RPMI8226 (cell line): Measurements from ENCODE around the gene LPAR5.

Experiments used
- DNase-seq: peaks from one replicate; pipeline ENCODE4 v3.0.0-alpha.2; 2015

The LPAR5 gene

DNA sequence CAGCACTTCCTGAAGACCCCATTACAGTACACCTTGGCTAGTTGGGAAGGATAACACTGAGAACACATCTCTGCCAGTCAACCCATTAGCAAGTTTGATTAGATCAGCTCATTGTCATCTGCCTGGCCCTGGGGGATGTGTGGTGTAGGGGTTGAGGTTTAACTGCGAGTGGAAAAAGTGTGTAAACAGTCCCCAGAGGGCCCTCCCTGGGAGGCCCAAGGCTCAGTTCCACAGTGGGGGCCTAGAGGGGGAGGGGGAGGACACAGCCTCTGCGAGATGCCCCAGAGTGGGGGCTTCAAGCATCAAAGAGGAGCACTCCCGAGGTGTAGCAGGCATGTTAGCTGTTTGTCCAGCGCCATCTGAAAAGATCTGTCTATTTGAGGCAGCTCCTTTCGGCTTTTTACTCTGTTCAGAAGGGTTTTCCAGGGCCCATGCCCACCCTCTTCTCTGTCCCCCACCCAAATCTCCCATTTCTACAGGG lies 344 bp downstream of the LPAR5 start:
- DNase-seq, result no peak

GRCh38 chr12:6632026-6632983 lies 3.5 kb downstream of the LPAR5 start:
- DNase-seq, result no peak

- DNase-seq, result no peak
Observed at GRCh38 chr12:6631549-6631961, 4.2 kb downstream of the LPAR5 start.

DNA sequence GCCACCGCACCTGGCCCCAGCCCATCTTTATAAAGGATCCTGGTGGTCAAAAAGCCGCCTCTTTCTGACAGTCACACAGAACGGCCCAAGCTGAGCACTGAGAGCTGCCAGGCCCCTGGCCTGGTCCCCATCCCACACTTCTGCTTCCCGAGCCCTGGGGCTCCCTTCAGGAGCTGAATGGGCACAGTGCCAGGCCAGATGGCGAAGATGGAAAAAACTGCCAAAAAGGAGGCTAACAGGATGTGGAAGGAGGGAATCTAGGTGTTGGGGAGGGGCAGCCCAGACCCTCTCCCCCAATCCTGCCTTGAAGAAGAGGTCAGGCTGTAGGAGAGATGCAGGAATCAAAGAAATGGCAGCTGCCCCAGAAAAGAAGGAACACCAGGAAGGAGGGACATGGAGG lies 5.0 kb downstream of the LPAR5 start:
- no peak for DNase-seq

- no peak for DNase-seq
Observed at GRCh38 chr12:6627616-6628015, 8.1 kb downstream of the LPAR5 start.

GRCh38 chr12:6626654-6627283 lies 9.0 kb downstream of the LPAR5 start:
- DNase-seq, result no peak

DNA sequence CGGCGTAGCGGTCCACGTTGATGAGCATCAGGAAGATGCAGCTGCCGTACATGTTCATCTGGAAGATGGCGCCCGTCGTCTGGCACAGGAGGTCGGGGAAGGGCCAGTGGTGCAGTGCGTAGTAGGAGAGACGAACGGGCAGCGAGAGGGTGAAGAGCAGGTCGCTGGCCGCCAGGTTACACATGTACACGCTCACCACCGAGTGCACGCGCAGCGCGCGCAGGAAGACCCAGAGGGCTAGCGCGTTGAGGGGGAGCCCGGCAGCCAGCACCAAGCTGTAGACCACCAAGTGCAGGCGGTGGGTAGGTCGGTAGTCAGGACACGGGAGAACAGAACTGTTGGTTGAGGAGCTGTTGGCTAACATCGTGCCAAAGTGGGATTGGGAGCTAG lies 14.9 kb downstream of the LPAR5 start:
- no peak for DNase-seq

DNA sequence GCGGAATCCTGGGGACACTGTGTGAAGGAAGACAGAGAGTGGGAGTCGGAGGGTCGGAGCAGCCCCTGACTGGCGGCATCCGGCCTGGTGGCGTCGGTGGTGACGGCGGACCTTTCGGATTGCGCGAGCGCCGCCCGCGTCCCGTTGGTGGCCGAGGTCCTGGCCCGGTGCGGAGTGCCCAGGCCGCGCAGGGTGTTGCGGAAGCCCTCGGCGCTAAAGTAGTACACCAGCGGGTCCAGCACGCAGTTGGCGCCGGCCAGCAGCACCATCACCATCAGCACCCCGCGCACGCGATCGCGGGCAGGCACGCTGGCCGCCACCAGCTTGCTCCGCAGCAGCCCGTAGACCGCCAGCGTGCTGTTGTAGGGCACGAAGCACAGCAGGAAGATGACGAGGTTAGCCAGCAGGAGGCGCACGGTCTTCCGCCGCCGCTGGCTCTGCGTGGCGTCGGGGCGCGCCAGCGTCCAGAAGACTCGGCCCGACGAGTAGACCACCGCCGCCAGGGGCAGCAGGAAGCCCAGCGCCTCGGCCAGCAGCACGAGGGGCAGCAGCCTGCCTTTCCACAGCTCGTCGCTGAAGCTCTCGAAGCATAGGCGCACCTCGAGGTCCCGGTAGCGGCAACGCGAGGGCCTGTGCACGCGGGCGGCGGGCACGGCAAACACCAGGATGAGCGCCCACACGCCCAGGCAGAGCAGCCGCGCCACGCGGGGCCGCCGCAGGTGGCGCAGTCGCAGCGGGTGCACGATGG lies 15.4 kb downstream of the LPAR5 start:
- DNase-seq, result no peak

GRCh38 chr12:6618483-6619225 lies 17.1 kb downstream of the LPAR5 start:
- DNase-seq, result no peak

- DNase-seq, result no peak
Observed at GRCh38 chr12:6615802-6616201, 20.0 kb downstream of the LPAR5 start.

DNA sequence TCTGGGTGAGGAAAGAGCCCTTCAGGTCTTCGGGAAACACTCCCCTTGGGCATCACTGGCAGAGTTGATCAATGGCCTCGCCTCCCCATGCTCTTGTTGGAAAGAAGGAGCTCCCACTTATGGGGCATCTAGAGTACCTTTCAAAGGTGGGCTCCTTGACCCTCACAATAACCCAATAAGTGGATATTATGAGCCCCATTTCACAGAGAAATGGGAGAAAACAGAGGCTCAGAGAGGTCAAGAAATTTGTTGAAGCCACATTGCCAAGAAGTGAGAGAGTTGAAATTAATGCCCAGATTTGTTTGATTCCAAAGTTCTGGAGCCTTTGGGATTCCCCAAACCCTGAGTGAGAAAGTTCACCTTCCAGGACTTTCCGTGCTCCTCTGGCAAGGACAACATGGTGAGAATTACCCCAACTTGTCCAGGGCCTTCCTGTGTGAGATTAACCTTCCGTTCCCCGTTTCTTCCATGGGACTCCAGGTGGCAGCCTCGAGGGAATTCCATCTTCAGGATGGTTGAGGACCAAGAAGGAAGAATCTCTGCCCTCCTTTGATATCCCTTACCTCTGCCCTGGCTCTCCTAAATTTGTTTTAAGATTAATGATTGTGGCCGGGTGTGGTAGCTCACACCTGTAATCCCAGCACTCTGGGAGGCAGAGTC lies 21.1 kb downstream of the LPAR5 start:
- DNase-seq, result no peak

DNA sequence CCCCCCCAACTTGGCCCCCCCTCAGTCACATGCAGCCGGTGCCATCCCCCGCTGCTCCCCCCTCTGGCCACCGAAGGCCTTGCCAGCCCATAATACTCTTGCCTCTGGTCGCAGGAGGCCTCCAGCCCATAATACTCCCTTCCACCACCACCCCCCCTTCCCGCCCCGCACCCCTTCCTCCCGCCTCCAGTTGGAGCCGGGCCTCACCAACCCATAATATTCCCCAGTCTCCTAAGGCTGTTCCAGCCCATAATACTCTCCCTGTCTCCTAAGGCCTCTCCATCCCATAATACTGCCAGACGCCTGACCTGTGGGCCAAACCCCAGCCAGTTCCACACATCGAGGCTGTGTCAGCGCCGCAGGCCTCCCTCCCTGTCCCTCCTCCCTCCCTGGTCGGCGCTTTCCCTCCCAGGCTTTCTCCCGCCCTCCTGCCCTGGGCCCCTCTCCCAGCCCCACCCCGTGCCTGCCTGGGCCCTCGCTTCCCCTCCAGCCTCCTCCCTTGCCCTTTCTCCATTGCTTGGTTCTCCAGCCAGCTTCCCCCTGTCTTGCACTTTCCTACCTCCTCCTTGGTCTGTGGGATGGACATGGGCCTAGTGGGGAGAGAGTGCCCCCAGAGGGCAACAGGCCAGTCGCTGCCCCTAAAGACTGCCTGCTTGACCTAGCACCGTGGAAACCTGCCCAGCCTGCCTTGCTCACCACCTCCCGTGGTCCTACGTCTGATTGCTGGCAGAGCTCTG lies 21.8 kb downstream of the LPAR5 start:
- peak; percentile 95 for DNase-seq

GRCh38 chr12:6613015-6613775 lies 22.6 kb downstream of the LPAR5 start:
- peak; percentile 89 for DNase-seq

- DNase-seq, result no peak
Observed at GRCh38 chr12:6612652-6613014, 23.1 kb downstream of the LPAR5 start.

GRCh38 chr12:6612247-6612646 lies 23.5 kb downstream of the LPAR5 start:
- peak; percentile 57 for DNase-seq

DNA sequence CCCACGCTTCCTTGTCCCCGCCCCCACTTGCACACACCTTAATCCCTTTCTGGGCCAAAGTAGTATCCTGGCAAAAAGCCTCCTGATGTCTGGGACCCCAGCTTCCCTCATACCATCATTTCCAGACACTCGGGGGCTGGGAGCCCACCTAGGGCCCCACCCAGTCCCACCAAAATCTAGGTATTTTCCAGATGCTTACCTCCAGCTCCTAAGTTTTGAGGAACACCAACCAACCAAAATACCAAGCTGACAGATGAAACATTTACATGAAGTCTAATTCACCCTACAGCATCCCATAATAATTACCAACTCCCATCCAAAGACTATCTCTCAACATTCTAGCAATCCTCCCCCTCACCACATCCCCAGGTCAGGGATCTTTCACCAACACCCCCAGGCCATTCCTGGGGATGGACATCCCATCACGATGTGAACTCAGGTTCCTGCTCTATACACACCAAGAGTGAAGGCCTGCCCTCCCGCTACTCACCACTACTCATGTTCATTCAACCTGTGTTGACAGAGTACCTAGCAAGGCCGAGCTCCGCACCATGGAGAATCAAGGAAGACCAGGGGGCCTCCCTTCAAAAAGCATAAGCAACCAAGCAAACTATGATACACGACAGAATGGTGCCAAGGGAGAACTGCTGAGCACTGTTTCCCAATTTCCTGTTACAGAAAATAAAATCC lies 27.0 kb downstream of the LPAR5 start:
- DNase-seq, result peak; percentile 51

- peak; percentile 78 for DNase-seq
Observed at GRCh38 chr12:6607751-6608591, 27.8 kb downstream of the LPAR5 start.

- DNase-seq, result peak; percentile 51
Observed at GRCh38 chr12:6606331-6607131, 29.2 kb downstream of the LPAR5 start.
